ENCODE measurements around the gene C10orf71.

The C10orf71 gene

DNA sequence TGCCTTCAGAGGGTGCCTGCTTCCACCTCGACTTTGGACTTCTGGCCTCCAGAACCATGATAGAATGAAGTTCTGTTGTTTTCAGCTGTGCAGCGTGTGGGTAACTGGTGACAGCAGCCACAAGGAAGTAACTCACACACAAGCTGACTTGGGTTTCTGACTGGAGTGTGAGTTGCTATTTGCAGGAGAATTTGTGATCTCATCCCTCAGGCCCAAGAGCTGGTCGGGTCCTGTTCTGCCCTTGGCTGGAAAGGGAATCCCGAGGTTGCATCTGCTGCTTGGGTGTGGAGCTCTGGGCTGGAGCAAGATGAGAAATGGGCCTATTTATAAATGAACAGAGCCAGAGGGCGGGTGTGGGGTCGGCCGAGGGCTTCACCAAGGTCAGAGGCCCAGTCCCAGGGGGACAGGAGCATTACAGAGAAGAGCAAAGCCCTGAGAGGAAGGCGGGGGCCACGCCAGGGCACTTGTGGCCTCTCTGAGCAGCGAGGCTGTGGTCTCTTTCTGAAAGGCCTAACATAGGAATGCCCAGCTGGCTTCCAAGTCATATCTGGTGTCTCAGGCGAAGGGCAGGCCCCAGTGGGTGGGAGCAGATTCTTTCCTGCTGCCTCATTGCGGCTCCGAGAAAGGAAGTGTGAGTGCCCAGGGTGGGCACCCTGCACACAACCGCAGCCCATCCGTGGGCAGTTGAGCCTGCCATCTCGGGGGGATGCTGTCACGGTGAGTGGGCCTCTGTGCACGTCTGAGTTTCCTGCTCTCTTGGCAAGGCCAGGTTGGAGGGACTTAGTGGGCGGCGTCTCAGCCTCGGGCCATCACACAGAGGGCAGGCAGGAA is 26.5 kb upstream of the C10orf71 start:
- no peak for DNase-seq (ENCODE audit: low read depth)

DNA sequence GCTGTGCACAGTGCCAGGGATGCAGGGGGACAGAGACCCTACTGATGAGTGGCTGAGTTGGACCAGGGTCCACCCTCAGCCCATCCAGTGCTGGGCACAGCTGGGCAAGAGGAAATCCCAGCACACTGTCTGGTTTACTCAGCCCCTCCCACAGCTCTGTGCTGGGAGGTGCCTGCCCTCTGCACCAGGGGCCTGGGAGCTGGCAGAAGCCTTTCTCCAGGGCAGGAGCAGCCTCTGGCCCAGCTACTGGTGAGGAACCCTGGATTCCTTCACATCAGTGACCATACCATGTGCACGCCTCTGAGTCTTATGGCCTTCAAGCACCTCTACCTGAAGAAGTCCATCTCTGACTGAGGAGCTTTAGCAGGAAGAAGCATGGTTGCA is 25.9 kb upstream of the C10orf71 start:
- no peak for DNase-seq (ENCODE audit: low read depth)

DNA sequence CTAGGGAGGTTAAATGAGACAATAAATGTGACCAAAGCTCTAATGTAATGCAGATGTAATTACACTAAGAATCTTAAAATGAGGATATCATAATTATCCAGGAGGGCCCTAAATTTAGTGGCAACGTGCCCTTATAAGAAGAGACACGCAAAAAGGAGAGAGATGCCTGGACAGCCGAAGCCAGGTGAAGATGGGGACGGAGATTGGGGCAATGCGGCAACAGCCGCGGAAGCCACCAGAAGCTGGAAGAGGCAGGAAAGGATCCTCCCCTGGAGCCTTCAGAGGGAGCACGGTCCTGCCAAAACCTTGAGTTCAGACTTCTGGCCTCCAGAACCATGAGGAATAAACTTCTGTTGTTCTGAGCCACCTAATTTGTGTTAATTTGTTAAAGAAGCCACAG is 25.3 kb upstream of the C10orf71 start:
- DNase-seq (ENCODE audit: low read depth): no peak

DNA sequence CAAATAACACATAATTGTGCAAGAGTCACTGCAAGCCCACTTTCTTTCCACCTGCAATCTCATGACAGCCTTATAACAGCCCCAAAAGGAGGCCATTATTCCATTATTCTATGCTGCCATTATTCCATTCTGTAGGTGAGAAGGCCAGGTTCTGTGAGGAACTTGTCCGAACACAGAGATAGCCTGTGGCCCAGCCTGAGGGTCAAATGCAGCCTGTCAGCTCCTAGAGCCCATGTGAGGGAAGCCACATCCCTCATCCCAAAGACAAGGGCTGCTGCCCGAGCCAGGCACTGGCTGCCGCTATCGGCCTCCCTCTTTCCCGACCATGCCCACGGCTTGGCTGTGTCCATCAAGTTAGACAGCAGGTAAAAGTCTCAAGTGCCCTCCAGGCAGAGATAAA is 24.1 kb upstream of the C10orf71 start:
- no peak for DNase-seq (ENCODE audit: low read depth)

DNA sequence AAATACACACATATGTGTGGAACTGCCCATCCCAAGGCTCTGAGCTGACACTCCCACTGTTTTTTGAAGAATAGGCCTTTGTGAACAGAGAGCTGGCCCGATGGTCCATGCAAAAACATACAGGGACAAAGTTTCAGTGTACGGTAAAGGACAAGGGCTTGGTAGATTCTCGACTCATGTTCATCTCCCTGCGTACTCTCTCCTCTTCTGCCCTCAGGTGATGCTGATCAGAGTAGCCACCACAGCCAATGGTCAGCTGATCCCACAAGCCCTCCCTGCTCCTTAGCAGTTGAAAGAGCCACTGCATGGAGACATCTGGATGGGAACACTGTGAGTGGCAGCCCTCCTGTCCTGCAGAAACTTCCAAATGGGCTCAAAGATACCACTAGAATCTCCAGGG is 23.1 kb upstream of the C10orf71 start:
- no peak for DNase-seq (ENCODE audit: low read depth)

DNA sequence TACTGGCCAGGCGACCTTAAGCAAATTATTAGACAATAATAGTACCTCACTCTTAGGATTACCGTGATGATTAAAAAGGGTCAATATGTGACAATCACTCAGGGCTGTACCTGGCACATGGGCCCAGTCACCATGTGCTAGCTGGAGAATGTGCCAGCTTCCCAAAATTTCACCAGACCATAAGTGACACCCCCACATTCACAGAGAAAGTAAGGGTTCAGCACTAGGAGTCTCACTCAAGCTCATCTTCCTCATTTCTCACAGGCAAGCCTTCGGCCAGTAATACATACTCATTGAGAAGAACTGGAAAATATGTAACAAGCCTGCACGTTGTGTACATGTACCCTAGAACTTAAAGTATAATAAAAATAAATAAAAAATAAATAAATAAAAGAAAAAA is 22.4 kb upstream of the C10orf71 start:
- no peak for DNase-seq (ENCODE audit: low read depth)

DNA sequence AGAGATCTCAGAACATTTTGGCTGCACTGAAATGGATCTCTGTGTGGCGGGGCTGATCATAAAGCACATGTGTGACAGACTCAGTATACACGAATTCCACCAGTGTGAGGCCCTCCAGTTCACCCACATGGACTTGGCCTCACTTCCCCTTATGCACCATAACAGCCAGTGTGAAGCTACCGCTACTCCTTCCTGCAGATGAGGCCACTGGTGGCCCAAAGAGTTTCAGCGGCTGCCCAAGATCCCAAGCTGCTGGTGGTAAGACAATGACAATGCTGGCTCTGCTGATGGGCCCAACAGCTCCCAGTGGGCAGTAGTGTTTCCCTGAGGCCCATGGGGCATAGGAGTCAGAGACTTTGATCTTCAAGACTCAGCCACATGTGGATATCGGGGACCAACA is 21.0 kb upstream of the C10orf71 start:
- DNase-seq (ENCODE audit: low read depth): no peak

DNA sequence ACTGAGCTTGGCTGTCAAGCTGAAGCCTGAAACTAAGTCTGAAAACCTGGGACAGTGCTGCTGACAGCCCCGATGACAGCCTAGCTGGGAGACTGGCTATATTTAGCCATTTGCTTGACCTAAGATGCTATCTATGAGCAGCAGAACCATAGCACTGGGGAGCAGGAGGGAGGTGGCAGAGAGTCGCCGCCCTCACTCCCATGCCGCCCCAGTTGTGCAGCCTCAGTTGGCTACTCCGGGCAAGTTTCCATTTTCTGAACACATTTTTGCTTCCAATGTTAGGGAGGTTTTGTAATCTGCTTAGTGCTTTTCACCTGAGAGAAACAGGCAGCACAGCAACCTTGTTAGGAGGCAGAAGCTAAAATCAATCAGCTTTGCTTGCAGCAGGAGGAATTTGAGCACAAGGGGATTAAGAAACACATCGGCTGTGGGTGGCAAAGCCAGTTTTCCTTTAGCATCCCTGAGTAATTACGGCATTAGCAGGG is 20.4 kb upstream of the C10orf71 start:
- no peak for DNase-seq (ENCODE audit: low read depth)

DNA sequence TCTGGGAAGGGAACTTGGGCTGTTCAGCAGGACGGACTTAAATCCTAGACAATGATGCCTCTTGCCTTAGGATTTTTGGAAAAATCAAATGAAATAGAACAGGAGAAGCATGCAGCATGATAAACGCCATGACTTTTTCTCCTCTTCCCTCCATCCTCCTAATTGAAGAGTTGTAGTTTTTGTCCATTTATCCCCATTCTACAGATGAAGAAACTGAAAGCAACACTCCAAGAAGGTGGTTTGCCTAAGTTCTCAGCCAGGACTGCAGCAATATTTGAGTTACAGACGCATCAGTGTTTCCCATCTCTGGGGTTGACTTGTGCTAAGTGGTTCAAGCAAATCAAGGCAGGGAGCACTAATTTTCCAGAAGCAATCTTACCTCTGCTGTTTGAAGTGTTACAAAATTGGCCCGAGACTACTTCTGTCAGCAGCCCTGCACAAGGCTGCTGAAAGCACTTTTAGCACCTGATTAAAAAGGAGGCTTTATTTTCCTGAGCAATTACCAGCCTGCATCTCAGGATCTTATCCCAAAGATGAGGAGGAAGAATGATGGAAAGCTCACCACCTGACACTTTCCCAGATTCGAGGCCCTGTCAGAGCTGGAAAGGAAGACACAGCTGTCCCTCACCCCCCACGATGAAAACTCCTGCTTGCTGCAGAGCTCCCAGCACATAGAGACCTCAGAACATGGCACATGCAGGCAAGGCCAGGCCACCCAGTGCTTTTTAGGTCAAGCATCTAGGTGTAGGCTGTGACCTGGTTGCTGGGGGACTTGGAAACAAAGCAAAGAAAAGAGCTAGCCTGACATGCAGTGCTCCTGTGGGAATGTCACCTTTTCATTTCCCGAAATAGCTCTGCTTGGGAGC is 19.7 kb upstream of the C10orf71 start:
- no peak for DNase-seq (ENCODE audit: low read depth)

DNA sequence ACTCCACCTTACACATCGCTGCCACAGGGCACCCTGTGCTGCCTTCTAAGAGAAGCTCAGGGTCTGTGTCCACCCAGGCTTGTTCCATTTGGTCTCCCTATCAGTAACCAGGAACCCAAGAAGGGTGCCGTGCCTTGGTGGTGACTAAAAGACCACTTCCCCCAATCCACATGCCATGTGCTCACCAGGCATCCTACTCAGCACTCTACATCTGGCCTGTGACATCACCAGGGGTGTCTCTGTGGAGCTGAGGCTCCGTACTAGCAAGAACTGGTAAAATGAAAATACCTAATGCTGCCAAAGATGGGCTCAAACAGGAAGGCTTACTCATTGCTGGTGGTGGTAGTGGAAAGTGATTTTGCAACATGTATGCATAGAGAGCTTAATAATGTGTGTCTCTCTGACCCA is 19.0 kb upstream of the C10orf71 start:
- DNase-seq (ENCODE audit: low read depth): no peak

DNA sequence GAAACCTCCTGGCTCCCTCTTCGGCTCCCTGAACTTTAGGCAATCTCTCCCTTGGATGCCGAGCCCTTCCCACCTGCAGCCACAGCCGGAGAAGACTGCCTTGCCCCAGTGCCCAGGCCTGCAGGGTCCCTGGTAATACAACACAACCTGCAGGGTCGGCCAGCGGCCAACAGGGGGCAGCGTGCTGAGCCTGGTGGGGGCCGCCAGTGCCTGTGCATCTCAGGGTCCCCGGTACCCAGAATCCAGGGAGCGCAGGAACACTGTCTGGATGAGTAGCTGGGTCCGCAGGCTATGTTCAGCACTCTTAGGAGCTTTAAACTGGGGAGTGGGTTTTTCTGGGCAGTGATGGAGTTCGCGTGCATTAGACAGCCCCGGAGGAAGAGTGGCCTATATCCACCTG is 17.5 kb upstream of the C10orf71 start:
- DNase-seq (ENCODE audit: low read depth): no peak

DNA sequence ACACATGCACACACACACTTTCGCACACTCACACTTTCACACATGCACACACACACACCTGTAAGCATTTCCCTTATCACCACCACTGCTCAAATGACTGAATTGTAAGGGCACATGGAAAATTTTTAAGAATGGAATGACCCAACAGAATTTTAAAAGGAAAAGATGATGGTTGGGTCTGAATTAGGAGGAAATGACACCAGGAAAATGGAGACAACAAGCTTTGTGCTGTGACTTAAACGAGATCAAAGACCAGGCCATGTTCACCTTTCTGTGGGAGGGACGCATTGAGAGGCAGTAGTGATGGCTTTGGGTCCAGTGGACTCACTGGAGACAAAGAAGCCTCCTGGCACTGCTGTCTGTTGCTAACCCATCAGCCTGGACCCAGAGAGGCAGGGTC is 16.7 kb upstream of the C10orf71 start:
- no peak for DNase-seq (ENCODE audit: low read depth)

DNA sequence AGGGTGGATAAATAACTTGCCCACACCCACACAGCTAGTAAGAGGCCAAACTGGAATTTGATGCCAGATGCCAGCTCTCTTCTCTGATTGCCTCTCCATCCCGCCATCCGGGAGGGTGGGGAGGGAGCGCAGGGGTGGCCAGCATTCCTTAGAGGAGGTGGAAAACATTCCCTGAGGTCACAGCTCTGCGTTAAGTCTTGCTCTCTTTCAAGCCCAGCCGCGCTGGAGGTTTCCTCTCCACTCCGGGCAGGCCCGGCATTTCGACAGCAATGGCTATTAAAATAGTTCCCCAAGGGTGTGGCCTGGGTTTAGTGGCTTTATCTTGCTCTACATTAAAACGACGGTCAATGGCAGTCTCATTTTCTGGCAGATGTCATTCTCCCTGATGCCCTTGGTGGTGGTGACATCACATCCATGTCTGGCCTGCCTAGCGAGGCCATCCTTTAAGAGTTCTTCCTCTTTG is 16.1 kb upstream of the C10orf71 start:
- no peak for DNase-seq (ENCODE audit: low read depth)

DNA sequence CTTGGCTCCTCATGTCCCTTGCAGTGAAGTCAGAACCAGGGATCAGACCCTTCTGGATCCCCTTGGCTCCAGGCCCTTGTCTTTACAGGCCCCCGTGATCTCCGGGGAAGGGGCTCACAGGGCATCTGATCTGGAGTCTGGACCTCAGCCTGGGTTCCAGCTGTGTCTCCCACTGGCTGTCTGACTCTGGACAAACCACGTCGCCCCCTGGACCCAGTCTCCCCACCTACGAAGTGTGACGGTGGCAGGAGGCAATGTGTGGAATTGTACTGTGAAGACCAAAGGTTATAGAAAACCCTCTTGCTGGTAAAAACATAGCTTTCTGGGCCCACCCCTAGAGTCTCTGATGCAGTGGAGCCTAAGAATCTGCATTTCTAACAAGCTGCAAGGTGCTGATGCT is 15.5 kb upstream of the C10orf71 start:
- no peak for DNase-seq (ENCODE audit: low read depth)

DNA sequence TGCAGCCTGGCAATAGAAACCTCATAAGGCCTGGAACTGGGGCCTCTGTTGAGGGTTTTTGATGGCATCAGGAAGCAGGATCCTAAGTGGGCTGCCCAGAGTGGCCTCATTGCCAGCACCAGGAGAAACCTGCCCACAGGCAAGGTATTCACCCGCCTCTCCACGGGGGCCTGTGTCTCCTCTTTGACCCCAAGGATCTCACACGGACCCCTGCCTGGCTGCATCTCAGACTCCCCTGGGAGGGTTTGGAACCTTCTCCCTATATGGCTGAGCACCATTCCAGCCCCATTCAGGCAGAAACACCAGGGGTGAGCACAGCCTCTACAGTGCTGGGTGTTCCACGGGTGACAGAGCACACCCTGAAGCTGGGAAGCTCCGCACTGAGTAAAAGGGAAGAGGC is 14.6 kb upstream of the C10orf71 start:
- no peak for DNase-seq (ENCODE audit: low read depth)

DNA sequence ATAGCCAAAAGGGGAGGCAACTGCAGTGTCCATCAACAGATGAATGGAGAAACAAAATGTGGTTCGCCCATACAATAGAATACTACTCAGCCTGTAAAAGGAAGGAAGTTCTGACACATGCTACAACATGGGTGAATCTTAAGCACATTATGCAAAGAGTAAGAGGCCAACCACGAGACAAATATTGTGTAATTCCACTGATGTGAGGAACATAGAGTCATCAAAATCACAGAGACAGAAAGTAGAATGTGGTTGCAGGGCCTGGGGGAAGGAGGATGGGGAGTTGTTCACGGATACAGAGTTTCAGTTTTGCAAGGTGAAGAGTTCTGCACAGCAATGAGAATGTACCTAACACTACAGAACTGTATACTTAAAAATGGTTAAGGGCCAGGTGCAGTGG is 13.7 kb upstream of the C10orf71 start:
- DNase-seq (ENCODE audit: low read depth): no peak

DNA sequence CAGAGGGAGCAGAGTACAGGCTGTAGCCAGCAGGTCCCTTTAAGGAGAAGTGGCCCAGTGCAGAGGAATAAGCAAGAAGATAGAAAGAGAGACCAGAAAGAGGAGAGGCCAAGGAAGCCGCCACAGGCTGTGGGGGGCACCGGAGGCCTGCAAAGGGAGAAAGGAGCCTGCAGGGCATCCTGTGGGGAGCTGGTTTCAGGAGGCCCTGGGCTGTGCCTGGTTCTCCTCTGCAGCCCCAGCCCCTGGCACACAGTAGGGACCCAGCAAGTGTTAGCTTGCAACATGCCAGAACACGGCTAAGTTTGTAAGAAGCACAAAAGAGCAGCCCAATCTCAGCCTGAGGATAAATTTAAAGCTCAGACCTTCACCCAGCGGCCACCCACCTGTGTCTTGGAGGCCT is 12.3 kb upstream of the C10orf71 start:
- DNase-seq (ENCODE audit: low read depth): no peak

DNA sequence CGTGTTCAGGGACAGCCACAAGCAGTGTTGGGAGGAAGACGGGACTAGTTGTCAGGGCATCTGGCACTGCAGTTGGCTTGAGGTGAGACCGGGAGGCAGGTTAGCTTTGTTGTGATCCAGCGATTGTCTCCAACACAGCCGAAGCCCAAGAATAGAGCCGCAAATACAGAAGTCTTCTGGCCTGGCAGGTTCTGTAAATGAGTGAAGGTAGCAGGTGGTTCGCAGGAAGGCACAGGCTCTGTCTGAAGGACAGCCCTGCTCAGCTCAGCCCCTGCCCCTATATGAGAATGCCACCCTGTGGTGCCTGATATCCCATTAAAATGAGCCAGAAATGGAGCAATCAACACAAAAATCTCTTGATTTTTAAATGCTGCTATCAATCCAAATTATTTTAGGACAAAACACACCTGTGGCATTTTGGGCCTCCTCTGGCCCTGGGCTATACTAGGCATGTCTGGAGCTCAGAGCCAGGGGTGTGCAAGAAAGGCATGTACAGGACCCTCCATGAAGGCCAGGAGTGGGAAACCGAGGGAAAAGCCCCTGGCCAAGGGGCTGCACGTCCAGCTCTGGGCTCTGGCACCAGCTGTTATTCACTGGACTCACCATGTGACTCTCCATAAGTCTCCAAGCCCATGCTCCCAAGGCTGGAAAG is 11.2 kb upstream of the C10orf71 start:
- no peak for DNase-seq (ENCODE audit: low read depth)

DNA sequence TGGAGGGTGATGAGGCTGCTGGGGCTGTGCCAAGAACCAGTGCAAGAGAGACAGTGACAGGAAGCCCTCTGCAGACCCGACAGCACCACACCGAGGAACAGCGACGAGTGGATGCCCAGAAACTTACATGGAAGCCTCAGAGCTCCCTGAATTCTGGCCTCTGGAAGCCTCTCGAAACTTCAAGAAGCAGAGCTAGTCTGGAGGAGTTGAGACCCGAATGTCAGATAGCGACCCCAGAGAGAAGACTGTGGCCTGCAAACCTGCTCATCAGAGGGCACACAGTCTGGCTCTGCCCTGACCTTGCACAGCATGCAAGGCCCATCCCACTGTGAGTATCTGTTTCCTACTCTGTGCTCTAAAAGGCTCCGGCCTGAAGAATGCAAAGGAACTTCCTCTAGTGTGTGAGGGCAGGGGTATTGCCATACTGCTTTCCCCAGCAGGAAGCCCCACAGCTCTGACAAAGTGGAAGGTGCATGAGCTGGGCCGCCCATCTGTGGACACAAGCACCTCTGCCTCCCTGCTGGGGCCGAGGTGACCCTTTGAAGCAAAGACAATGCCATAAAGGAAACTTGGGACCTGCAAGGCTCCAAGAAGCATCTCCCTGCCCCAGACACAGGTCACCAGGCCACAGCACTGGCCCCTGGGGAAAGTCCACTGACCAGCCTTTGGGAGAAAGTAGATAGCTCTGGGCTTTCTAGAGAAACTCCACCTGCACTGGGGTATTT is 10.5 kb upstream of the C10orf71 start:
- DNase-seq (ENCODE audit: low read depth): no peak

DNA sequence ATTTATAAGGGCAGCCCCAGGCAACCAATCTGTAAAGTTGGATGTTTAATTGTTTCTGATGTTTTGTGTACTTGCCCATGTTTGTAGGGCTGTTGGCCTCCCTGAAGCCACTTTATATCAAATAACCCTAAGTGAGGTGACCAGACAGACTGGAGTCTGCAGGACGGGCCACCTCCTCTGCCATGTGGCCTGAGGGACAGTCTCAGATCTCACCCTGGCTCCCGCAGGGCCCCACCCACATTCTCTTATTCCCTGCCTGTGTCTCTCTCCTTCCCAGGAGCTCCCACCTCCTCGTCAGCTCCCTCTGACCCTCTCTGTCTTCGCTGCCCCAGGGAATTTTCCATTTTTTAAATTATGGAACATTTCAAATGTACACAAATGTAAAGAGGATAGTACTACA is 9.5 kb upstream of the C10orf71 start:
- DNase-seq (ENCODE audit: low read depth): no peak

DNA sequence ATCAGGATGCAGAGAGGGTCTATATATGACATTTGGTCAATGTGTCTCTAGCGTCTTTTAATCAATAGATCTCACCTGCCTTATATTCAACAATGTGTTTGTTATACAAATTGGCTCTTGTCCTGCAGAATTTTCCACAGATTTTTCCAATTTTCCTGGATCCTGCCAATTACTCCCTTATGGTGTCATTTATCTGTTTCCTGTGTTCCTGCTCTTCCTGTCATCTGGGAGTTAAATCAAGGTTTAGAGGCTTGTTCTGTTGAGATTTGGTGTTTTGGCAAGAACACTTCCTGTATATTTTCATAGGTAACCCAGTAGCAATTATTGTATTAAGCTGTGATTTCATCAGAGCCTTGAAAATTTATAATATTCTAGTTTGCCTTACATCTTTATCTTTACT is 8.8 kb upstream of the C10orf71 start:
- no peak for DNase-seq (ENCODE audit: low read depth)

DNA sequence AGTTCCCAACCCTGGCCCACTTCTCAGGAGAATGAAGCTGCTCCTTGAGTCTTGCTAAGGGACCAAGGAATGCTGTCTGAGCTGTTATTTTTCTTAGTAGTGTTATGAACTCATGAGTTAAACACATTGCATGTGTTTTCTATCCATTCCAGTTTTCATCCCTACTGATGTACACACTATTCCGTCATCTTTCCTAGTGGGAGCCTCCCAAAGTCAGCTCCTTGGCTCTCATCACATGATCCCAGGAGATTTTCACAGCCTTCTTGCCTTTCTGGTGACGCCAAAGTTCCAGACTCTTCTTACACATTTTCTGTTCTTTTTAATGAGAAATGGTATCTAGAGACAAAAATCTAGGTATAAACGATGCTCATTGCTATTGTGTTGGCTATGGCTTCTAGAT is 8.4 kb upstream of the C10orf71 start:
- no peak for DNase-seq (ENCODE audit: low read depth)
